HCT116 (cell line): ENCODE results near the gene USP15. TPM values are rescaled to one million over a fixed set of nuclear protein-coding genes. Genes with fewer than 3 reads are reported as not detected.

Experiments used
- ATAC-seq: fragments of 200-7000 bp; cut with Tn5 transposase; 2 replicates; pipeline ENCODE4 v1.9.1; 2020; ENCODE audit warnings: mild to moderate bottlenecking, moderate library complexity
- BruUV-seq: library from RNA; stranded (reverse); fragments of 400-500 nt; replicated peaks from 2 replicates; lab custom pipeline; 2021; lab: Mats Ljungman, UMichigan
- CTCF ChIA-PET: fragments of 300-600 bp; sonication (Branson Sonifier 250); formaldehyde crosslinking; loops from one replicate; lab custom pipeline; 2021; ENCODE audit warnings: antibody characterized with exemption; lab: Charles Lee
- POLR2A ChIA-PET: fragments of 300-600, 350-600 bp; sonication (Branson Sonifier 250); formaldehyde crosslinking; loops from one replicate; lab custom pipeline; 2021; ENCODE audit warnings: antibody characterized with exemption; lab: Charles Lee
- RAD21 ChIA-PET, 2 experiments: fragments of 300-600 bp; sonication (Branson Sonifier 250); formaldehyde crosslinking; loops; one replicate each; lab custom pipeline; 2023; ENCODE audit warnings: low total read pairs in 2 of 2; ENCODE audit not compliant: uncharacterized antibody in 2 of 2, unreplicated experiment in 2 of 2, low non-redundant PET in 1 of 2; lab: Charles Lee
- DNase-seq: peaks from one replicate; pipeline ENCODE4 v3.0.0-alpha.2; 2010; ENCODE audit warnings: low read depth, low spot score
- H2AFZ ChIP-seq: fragments of 200-600 bp; shearing (Covaris generic), sonication (generic); 2 replicates; pipeline ENCODE4 v1.6.1; 2017; ENCODE audit warnings: low read depth, mixed run types, mixed read lengths, antibody characterized with exemption, low read length; ENCODE audit not compliant: poor library complexity, severe bottlenecking
- H3K27ac ChIP-seq: 2 replicates; pipeline ENCODE4 v1.5.1; 2012; ENCODE audit warnings: low read depth, low read length
- H3K27me3 ChIP-seq: fragments of 200-600 bp; sonication (generic); 2 replicates; pipeline ENCODE4 v1.6.1; 2016; ENCODE audit warnings: mixed run types, low read length, mixed read lengths; ENCODE audit not compliant: insufficient read depth
- H3K36me3 ChIP-seq, 2 experiments: fragments of 200-500 bp in 1 of 2; fragments of 200-600 bp in 1 of 2; sonication (Bioruptor generic) in 1 of 2; sonication (generic) in 1 of 2; 2 replicates each; pipeline versions ENCODE4 v1.5.1 to v1.6.1; 2014 to 2016; ENCODE audit warnings: low read length in 2 of 2, inconsistent platforms in 1 of 2, mixed read lengths in 1 of 2, mixed run types in 1 of 2; ENCODE audit not compliant: insufficient read depth in 2 of 2, control insufficient read depth in 1 of 2
- H3K4me1 ChIP-seq, 2 experiments: fragments of 200-600 bp in 1 of 2; sonication (generic) in 1 of 2; 2 replicates each; pipeline versions ENCODE4 v1.5.1 to v1.6.1; 2012 to 2017; ENCODE audit warnings: low read length in 2 of 2, inconsistent platforms in 1 of 2, mild to moderate bottlenecking in 1 of 2, mixed read lengths in 1 of 2, mixed run types in 1 of 2, moderate library complexity in 1 of 2; ENCODE audit not compliant: insufficient read depth in 2 of 2, control insufficient read depth in 1 of 2
- H3K4me2 ChIP-seq: fragments of 200-600 bp; sonication (generic); 2 replicates; pipeline ENCODE4 v1.6.1; 2017; ENCODE audit warnings: mixed run types, low read length, mixed read lengths
- H3K4me3 ChIP-seq, 2 experiments: fragments of 200-600 bp in 1 of 2; sonication (generic) in 1 of 2; replicated peaks in 1 of 2; 2 replicates each; pipeline ENCODE4 v1.5.1; 2011 to 2016; ENCODE audit warnings: low read length in 2 of 2, control low read depth in 1 of 2, low read depth in 1 of 2, mild to moderate bottlenecking in 1 of 2, mixed read lengths in 1 of 2, mixed run types in 1 of 2
- H3K79me2 ChIP-seq: fragments of 200-600 bp; sonication (generic); 2 replicates; pipeline ENCODE4 v1.6.1; 2017; ENCODE audit warnings: mild to moderate bottlenecking, mixed run types, low read length, moderate library complexity, mixed read lengths; ENCODE audit not compliant: insufficient read depth
- H3K9ac ChIP-seq: fragments of 200-600 bp; sonication (generic); 2 replicates; pipeline ENCODE4 v1.6.1; 2016; ENCODE audit warnings: low read length, mixed read lengths
- H3K9me2 ChIP-seq: fragments of 200-600 bp; sonication (generic), shearing (Covaris generic); 2 replicates; pipeline ENCODE4 v1.6.1; 2017; ENCODE audit warnings: mixed run types, mild to moderate bottlenecking, moderate library complexity; ENCODE audit not compliant: insufficient read depth
- H3K9me3 ChIP-seq, 2 experiments: fragments of 200-500 bp in 1 of 2; fragments of 200-600 bp in 1 of 2; sonication (Bioruptor generic) in 1 of 2; sonication (generic) in 1 of 2; 2 replicates each; pipeline ENCODE4 v1.6.1; 2014 to 2017; ENCODE audit warnings: low read length in 2 of 2, mixed read lengths in 2 of 2, inconsistent platforms in 1 of 2, low read depth in 1 of 2, mild to moderate bottlenecking in 1 of 2, mixed run types in 1 of 2, moderate library complexity in 1 of 2; ENCODE audit not compliant: control insufficient read depth in 1 of 2, insufficient read depth in 1 of 2
- H4K20me1 ChIP-seq: fragments of 200-600 bp; sonication (generic), shearing (Covaris generic); 2 replicates; pipeline ENCODE4 v1.6.1; 2017; ENCODE audit warnings: mixed run types, mild to moderate bottlenecking, moderate library complexity; ENCODE audit not compliant: insufficient read depth
- ATF3 ChIP-seq: IDR thresholded peaks from 2 replicates; pipeline ENCODE4 v1.6.1; 2012
- CEBPB ChIP-seq: IDR thresholded peaks from 2 replicates; pipeline ENCODE4 v1.6.1; 2012; ENCODE audit warnings: low read depth
- EGR1 ChIP-seq: IDR thresholded peaks from 2 replicates; pipeline ENCODE4 v1.6.1; 2012; ENCODE audit warnings: low read depth
- EZH2 ChIP-seq: fragments of 200-600 bp; sonication (generic); IDR thresholded peaks from 2 replicates; pipeline ENCODE4 v1.6.1; 2017; ENCODE audit warnings: antibody characterized with exemption, mixed run types
- FOSL1 ChIP-seq: IDR thresholded peaks from 2 replicates; pipeline ENCODE4 v1.6.1; 2012; ENCODE audit warnings: low read depth
- MAX ChIP-seq: IDR thresholded peaks from 2 replicates; pipeline ENCODE4 v1.6.1; 2012
- POLR2AphosphoS5 ChIP-seq: IDR thresholded peaks from 2 replicates; pipeline ENCODE4 v1.6.1; 2011; ENCODE audit warnings: mild to moderate bottlenecking, low read depth, low read length, moderate library complexity
- SRF ChIP-seq: IDR thresholded peaks from 2 replicates; pipeline ENCODE4 v1.6.1; 2012; ENCODE audit warnings: low read depth
- YY1 ChIP-seq: IDR thresholded peaks from 2 replicates; pipeline ENCODE4 v1.6.1; 2011; ENCODE audit warnings: low read length, low read depth, moderate library complexity, mild to moderate bottlenecking; ENCODE audit not compliant: insufficient replicate concordance; ENCODE audit errors: extremely low read depth
- intact Hi-C: fragments of 100-400 bp; cut with micrococcal nuclease; formaldehyde crosslinking; loops from 2 replicates; pipeline ENCODE4 v1.10.0; 2022
- total RNA-seq: library from RNA; stranded (reverse); gene quantifications from one replicate; pipeline ENCODE4 v1.2.1, GENCODE V29; 2021; ENCODE audit not compliant: unreplicated experiment

Gene USP15
- total RNA-seq, 1 experiment from 2014 or later = 49.5 TPM

DNA sequence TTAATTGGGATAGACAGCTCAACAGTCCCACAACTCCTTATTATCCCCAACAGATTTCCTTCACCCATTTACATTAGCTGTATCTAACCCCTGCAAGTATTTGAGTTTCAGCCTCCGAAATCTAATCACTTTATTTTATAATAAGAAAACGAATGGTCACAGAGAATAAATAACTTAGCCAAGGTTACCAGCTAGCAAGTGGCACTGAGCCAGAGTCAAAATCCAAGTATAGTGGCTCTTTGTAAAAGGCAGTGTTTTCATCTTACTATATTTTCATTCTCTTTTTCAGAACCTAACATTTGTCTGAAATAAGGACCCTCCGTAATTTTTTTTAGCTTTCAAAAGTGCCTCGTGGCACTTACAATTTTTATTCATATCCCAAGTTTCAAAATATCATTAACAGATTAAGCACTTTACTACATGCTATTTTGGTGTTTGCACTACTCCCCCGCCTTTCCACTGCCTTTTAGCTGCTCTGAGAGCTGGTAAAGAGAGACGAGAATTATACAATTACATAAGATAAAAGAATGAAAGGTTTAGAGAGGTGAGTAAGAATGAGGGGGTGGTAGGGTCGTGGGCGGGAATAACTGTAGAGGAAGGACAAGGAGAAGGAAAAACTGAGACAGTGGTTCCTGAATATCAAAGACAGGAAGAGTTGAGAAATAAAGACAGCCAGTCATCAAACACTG lies 3.7 kb upstream of the USP15 start:
- POLR2A ChIA-PET = no interaction called here
- RAD21 ChIA-PET = no interaction called here
- BruUV-seq = no TSS peak
- no peak overlapping the region for H3K4me3 ChIP-seq
- no peak overlapping the region for H2AFZ ChIP-seq
- no peaks in the 10 kb centered on the region for H3K36me3 ChIP-seq
- H3K27me3 ChIP-seq = no peaks in the 10 kb centered on the region
- peaks cover 13% of the 10 kb centered on the region for H3K79me2 ChIP-seq
- ATAC-seq (no peak), DNase-seq (no peak)
- H3K9me2 ChIP-seq = no peaks in the 10 kb centered on the region
- no peak overlapping the region for H3K9ac ChIP-seq
- H4K20me1 ChIP-seq = no peaks in the 10 kb centered on the region
- TF ChIP-seq POLR2AphosphoS5 = no peak
- no peak for TF ChIP-seq SRF
- peak; percentile 73 for TF ChIP-seq EGR1
- intact Hi-C loops = no loop called here
- H3K27ac ChIP-seq = no peak overlapping the region
- H3K9me3 ChIP-seq = no peaks in the 10 kb centered on the region
- peaks cover 0 to 19% of the 10 kb centered on the region in 2 experiments; a peak in 2 of 4 replicates for H3K4me1 ChIP-seq
- CTCF ChIA-PET = no interaction called here
- peak overlapping the region; percentile 8; the same call in 1 of the 2 replicates for H3K4me2 ChIP-seq

- H3K4me2 ChIP-seq = no peak overlapping the region
These were observed 2.0 kb upstream of the USP15 start for GRCh38 chr12:62258231-62258630.

More at GRCh38 chr12:62258231-62258630, 2.0 kb upstream of the USP15 start:
- BruUV-seq = no TSS peak
- H4K20me1 ChIP-seq = no peaks in the 10 kb centered on the region
- ChIA-PET CTCF (no interaction called here), POLR2A (no interaction called here), RAD21 (no interaction called here)
- no peaks in the 10 kb centered on the region for H3K9me2 ChIP-seq
- no peaks in the 10 kb centered on the region for H3K9me3 ChIP-seq
- TF ChIP-seq EZH2 (no peak), FOSL1 (no peak), CEBPB (no peak), MAX (no peak), YY1 (no peak), ATF3 (no peak)
- H3K36me3 ChIP-seq = no peaks in the 10 kb centered on the region
- no peak overlapping the region for H3K27ac ChIP-seq
- ATAC-seq = no peak
- no peaks in the 10 kb centered on the region for H3K27me3 ChIP-seq
- H3K4me1 ChIP-seq = peaks cover 3 to 24% of the 10 kb centered on the region in 2 experiments; a peak in 3 of 4 replicates
- peaks cover 30% of the 10 kb centered on the region for H3K79me2 ChIP-seq
- intact Hi-C loops = no loop called here
- H3K4me3 ChIP-seq = no peak overlapping the region
- H3K9ac ChIP-seq = no peak overlapping the region
- DNase-seq = no peak
- H2AFZ ChIP-seq = no peak overlapping the region
